Mesothelial cell of epicardium (in vitro differentiated cells): ENCODE measurements around the gene ZNF33A. TPM values are rescaled to one million over a fixed set of nuclear protein-coding genes. Genes with fewer than 3 reads are reported as not detected.
A peak's percentile ranks its signal among the peaks of the same experiment; 100 is the strongest.

ENCODE experiments used
- DNase-seq, 2 experiments: peaks; one replicate each; pipeline ENCODE4 v3.0.0; 2021; ENCODE audit warnings: low spot score in 2 of 2; ENCODE audit not compliant: unreplicated experiment in 2 of 2
- H3K27ac Mint-ChIP-seq: 2 replicates; pipeline ENCODE4 v1.8.0; 2021; ENCODE audit warnings: mixed read lengths
- H3K27me3 Mint-ChIP-seq: 2 replicates; pipeline ENCODE4 v1.8.0; 2021; ENCODE audit warnings: low read depth, mixed read lengths
- H3K36me3 Mint-ChIP-seq: 2 replicates; pipeline ENCODE4 v1.8.0; 2021; ENCODE audit warnings: mixed read lengths
- H3K4me1 Mint-ChIP-seq: 2 replicates; pipeline ENCODE4 v1.8.0; 2021; ENCODE audit warnings: mixed read lengths
- H3K4me3 Mint-ChIP-seq: 2 replicates; pipeline ENCODE4 v1.8.0; 2021; ENCODE audit warnings: mild to moderate bottlenecking, moderate library complexity, mixed read lengths
- H3K9me3 Mint-ChIP-seq: 2 replicates; pipeline ENCODE4 v1.8.0; 2021; ENCODE audit warnings: mixed read lengths
- total RNA-seq: library from RNA; stranded (reverse); gene quantifications from 3 replicates; pipeline ENCODE4 v1.2.1, GENCODE V29; 2021
- TF ChIP-seq, protein P1 (sequence below): fragments of 200-600 bp; sonication (generic); IDR thresholded peaks from one replicate; pipeline ENCODE4 v1.5.0; 2021; ENCODE audit warnings: antibody characterized with exemption; ENCODE audit not compliant: unreplicated experiment

The ZNF33A gene
- total RNA-seq, 1 donor from 2014 or later: 37.5 TPM

- peak overlapping the region; percentile 90 for H3K27ac Mint-ChIP-seq
- TF ChIP-seq, protein P1, sequence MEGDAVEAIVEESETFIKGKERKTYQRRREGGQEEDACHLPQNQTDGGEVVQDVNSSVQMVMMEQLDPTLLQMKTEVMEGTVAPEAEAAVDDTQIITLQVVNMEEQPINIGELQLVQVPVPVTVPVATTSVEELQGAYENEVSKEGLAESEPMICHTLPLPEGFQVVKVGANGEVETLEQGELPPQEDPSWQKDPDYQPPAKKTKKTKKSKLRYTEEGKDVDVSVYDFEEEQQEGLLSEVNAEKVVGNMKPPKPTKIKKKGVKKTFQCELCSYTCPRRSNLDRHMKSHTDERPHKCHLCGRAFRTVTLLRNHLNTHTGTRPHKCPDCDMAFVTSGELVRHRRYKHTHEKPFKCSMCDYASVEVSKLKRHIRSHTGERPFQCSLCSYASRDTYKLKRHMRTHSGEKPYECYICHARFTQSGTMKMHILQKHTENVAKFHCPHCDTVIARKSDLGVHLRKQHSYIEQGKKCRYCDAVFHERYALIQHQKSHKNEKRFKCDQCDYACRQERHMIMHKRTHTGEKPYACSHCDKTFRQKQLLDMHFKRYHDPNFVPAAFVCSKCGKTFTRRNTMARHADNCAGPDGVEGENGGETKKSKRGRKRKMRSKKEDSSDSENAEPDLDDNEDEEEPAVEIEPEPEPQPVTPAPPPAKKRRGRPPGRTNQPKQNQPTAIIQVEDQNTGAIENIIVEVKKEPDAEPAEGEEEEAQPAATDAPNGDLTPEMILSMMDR: no peak
- H3K4me3 Mint-ChIP-seq: peak overlapping the region; percentile 88
- H3K36me3 Mint-ChIP-seq: peaks cover 34% of the 10 kb centered on the region
- H3K4me1 Mint-ChIP-seq: peaks cover 13% of the 10 kb centered on the region
- H3K9me3 Mint-ChIP-seq: peaks cover 20% of the 10 kb centered on the region
- DNase-seq: no peak
- H3K27me3 Mint-ChIP-seq: no peaks in the 10 kb centered on the region
Measured at GRCh38 chr10:38093816-38094157, 83.3 kb downstream of the ZNF33A start.

DNA sequence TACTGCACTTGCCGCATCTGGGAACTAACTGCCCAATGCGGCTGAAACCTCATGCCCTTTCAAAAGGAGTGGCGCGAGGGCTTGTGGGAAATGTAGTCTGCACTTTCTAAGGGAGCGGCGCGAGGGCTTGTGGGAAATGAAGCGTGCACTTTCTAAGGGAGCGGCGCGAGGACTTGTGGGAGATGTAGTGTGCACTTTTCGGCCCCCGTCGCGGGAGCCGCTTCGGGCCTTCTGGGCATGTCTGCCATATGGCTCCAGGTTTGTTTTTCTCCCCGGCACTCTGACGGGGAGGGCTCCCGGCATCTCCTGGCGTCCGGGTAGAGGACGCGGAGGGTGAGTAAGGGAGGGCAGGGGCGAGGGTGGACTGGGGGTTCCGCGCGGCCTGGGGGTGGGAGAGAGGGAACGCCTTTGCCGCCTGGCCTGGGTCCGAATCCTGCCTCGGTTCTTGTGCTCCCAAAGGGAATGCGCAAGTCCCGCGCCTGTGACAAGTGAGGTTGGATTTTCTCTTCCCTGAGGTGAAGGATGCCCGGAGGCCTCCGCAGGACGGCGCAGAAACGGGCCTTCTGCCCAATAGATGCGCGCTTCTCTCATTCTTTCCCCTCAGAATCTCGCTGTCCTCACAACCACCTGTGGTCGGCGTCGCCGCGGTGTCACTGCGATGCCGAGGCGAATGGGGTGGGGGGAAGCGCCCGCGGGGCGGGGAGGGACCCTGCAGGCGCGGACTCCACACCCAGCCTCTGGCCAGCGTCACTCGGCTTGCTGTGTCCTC lies 83.9 kb downstream of the ZNF33A start, which contains the start of gene ZNF37A:
ZNF37A (plus strand) TSS at position 180 of the 769 bp plus-strand sequence. CDS start 2,281 bp downstream, outside the sequence.
- Mint-ChIP-seq H3K27me3 (no peaks in the 10 kb centered on the region), H3K4me1 (peaks cover 13% of the 10 kb centered on the region), H3K27ac (peak within 1 kb of the TSS; percentile 90), H3K4me3 (peak within 1 kb of the TSS; percentile 88), H3K9me3 (peaks cover 25% of the 10 kb centered on the region), H3K36me3 (peaks cover 39% of the 10 kb centered on the region)
- peak; percentile 50 to 77 for DNase-seq
- TF ChIP-seq, protein P1: no peak

GRCh38 chr10:38094927-38095574 lies 84.6 kb downstream of the ZNF33A start:
- Mint-ChIP-seq H3K4me3 (peak overlapping the region; percentile 88), H3K9me3 (peaks cover 32% of the 10 kb centered on the region), H3K27me3 (no peaks in the 10 kb centered on the region), H3K4me1 (peaks cover 13% of the 10 kb centered on the region), H3K36me3 (peaks cover 46% of the 10 kb centered on the region), H3K27ac (peak overlapping the region; percentile 90)
- no peak for DNase-seq
- TF ChIP-seq, protein P1: no peak

- TF ChIP-seq, protein P1: no peak
- Mint-ChIP-seq H3K9me3 (peaks cover 91% of the 10 kb centered on the region), H3K4me3 (no peak overlapping the region), H3K4me1 (no peaks in the 10 kb centered on the region), H3K36me3 (peaks cover 95% of the 10 kb centered on the region), H3K27ac (no peak overlapping the region), H3K27me3 (no peaks in the 10 kb centered on the region)
- no peak for DNase-seq
Measured at GRCh38 chr10:38102880-38103279, 92.4 kb downstream of the ZNF33A start.

DNA sequence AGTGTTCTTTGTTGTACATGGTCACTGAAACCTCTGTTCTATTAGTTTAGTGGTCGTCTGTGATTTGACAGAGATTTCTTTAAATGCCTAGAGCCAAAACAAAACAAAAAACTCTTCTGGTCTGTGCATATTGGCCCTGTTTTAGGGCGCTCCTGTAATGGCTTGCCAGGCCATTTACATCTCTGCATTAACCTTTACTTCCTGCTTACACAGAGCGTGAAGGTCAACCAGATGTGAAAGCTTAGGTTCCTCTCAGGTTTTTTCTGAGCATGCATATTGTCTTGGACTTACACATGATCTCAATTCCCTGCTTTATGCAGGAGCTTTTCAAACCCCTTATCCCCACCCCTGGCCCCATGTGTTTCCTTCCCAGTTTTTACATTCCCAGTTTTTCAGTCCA lies 93.3 kb downstream of the ZNF33A start:
- no peak overlapping the region for H3K27ac Mint-ChIP-seq
- TF ChIP-seq, protein P1: no peak
- no peak overlapping the region for H3K4me3 Mint-ChIP-seq
- no peak for DNase-seq
- H3K9me3 Mint-ChIP-seq: peaks cover 91% of the 10 kb centered on the region
- no peaks in the 10 kb centered on the region for H3K27me3 Mint-ChIP-seq
- H3K4me1 Mint-ChIP-seq: no peaks in the 10 kb centered on the region
- H3K36me3 Mint-ChIP-seq: peaks cover 95% of the 10 kb centered on the region
